ENCODE data around the gene ATG9A.

The ATG9A gene

GRCh38 chr2:219250049-219250781 is 20.8 kb upstream of the ATG9A start (continued):
- TF ChIP-seq GLIS1 (tag by site-specific recombination; IDR thresholded peaks at IDR 0.05) = no peak

GRCh38 chr2:219249203-219249980 is 20.0 kb upstream of the ATG9A start:
- H3K9me3 ChIP-seq (ENCODE audit: control insufficient read depth, insufficient read depth, low read depth, low read length) = no peaks in the 10 kb centered on the region
- ChIA-PET POLR2A (interaction anchor here (0.8 to 3.3 kb wide), 12 partner anchors 9 to 73 kb away, joined by 3 to 17 read pairs (median 4); partner anchors contain the start of genes ANKZF1, ATG9A, CNPPD1 and DNAJB2), CTCF (interaction anchor here (0.6 to 6.2 kb wide), 4 partner anchors 27 to 180 kb away, joined by 3 to 83 read pairs (median 21); partner anchors contain the start of gene DNAJB2)
- peaks cover 10% of the 10 kb centered on the region for H3K4me1 ChIP-seq (ENCODE audit: control insufficient read depth, insufficient read depth, low read length)
- H3K27ac ChIP-seq (ENCODE audit: extremely low read depth, low read depth, low read length) = no peak overlapping the region; the same call in 1 of the 2 replicates
- peaks cover 0 to 34% of the 10 kb centered on the region in 2 experiments; a peak in 1 of 3 replicates for H3K36me3 ChIP-seq (ENCODE audit: control insufficient read depth in 2 of 2, insufficient read depth in 1 of 2, low read length in 2 of 2)
- H3K4me3 ChIP-seq (ENCODE audit: low read depth, low read length) = no peak overlapping the region
- TF ChIP-seq ZNF843 (tag by site-specific recombination; IDR thresholded peaks at IDR 0.05) (no peak), ZNF426 (tag by site-specific recombination; IDR thresholded peaks at IDR 0.05) (no peak), ZBTB17 (tag by site-specific recombination; IDR thresholded peaks at IDR 0.05) (peak; percentile 63), ZNF549 (tag by site-specific recombination; IDR thresholded peaks at IDR 0.05) (no peak), ZNF302 (tag by site-specific recombination; IDR thresholded peaks at IDR 0.05; ENCODE audit: low read depth) (no peak), ZBTB48 (tag by site-specific recombination; IDR thresholded peaks at IDR 0.05) (peak; percentile 94), ZNF404 (tag by site-specific recombination; IDR thresholded peaks at IDR 0.05) (no peak), ZNF341 (tag by site-specific recombination; IDR thresholded peaks at IDR 0.05; ENCODE audit: low read depth) (peak; percentile 92), ZNF629 (tag by site-specific recombination; IDR thresholded peaks at IDR 0.05) (peak; percentile 95), ZBTB20 (tag by site-specific recombination; IDR thresholded peaks at IDR 0.05) (peak; percentile 91), GLIS1 (tag by site-specific recombination; IDR thresholded peaks at IDR 0.05) (peak; percentile 27; the same call in 1 of the 2 replicates), SP2 (tag by site-specific recombination; IDR thresholded peaks at IDR 0.05) (peak; percentile 27; the same call in 1 of the 2 replicates), ZNF335 (tag by site-specific recombination; conservative IDR thresholded peaks at IDR 0.05) (peak; percentile 64), ZBTB1 (tag by site-specific recombination; IDR thresholded peaks at IDR 0.05) (no peak), ZNF660 (tag by site-specific recombination; IDR thresholded peaks at IDR 0.05) (peak; percentile 44; the same call in 1 of the 2 replicates), ZEB2 (tag by site-specific recombination; IDR thresholded peaks at IDR 0.05) (peak; percentile 34; the same call in 1 of the 2 replicates), KLF17 (tag by site-specific recombination; IDR thresholded peaks at IDR 0.05) (peak; percentile 71; the same call in 1 of the 2 replicates), ZNF449 (tag by site-specific recombination; IDR thresholded peaks at IDR 0.05) (no peak; the same call in 1 of the 2 replicates), ZNF692 (tag by site-specific recombination; IDR thresholded peaks at IDR 0.05) (peak; percentile 52; the same call in 1 of the 2 replicates), ZNF645 (tag by site-specific recombination; IDR thresholded peaks at IDR 0.05) (no peak), ZBTB7A (tag by site-specific recombination; IDR thresholded peaks at IDR 0.05; ENCODE audit: low read depth) (no peak), SP3 (tag by site-specific recombination; IDR thresholded peaks at IDR 0.05) (peak; percentile 27; the same call in 1 of the 2 replicates), ZNF530 (tag by site-specific recombination; IDR thresholded peaks at IDR 0.05; ENCODE audit: low read depth) (peak; percentile 98), HOXC10 (CRISPR knock-in tag; IDR thresholded peaks at IDR 0.05) (no peak), OSR2 (tag by site-specific recombination; IDR thresholded peaks at IDR 0.05) (peak; percentile 64), PRDM10 (tag by site-specific recombination; IDR thresholded peaks at IDR 0.05) (peak; percentile 88)

Measured in HEK293 (cell line).